Stomach (tissue), 4 donors: ENCODE data around the gene PLEKHM3.

ENCODE experiments used
- POLR2A ChIP-seq, 4 donors: fragments of 450-650 bp; IDR thresholded peaks; one replicate each; pipeline ENCODE4 v1.6.1; 2016; ENCODE audit warnings: antibody characterized with exemption in 4 of 4, control low read depth in 2 of 4, mild to moderate bottlenecking in 1 of 4, moderate library complexity in 1 of 4
- POLR2AphosphoS5 ChIP-seq, 3 donors: sonication (generic); formaldehyde crosslinking; IDR thresholded peaks; one replicate each; pipeline ENCODE4 v1.6.1; 2016; ENCODE audit warnings: antibody characterized with exemption in 3 of 3

GRCh38 chr2:208031608-208032019, 6.3 kb upstream of the PLEKHM3 start:
- TF ChIP-seq POLR2A (IDR thresholded peaks at IDR 0.05) (no peak), POLR2AphosphoS5 (IDR thresholded peaks at IDR 0.05) (no peak)
